Tibial nerve (tissue), 4 donors: Measurements from ENCODE around the gene PLXNB1.

ENCODE experiments used
- CTCF ChIP-seq, 5 experiments: fragments of 200-600 bp in 3 of 5; fragments of 450-650 bp in 2 of 5; sonication (generic) in 3 of 5; IDR thresholded peaks; one replicate each; pipeline ENCODE4 v1.5.1; 2016 to 2019; ENCODE audit warnings: antibody characterized with exemption in 5 of 5, mild to moderate bottlenecking in 3 of 5, moderate library complexity in 2 of 5
- EP300 ChIP-seq, 2 donors: sonication (generic); formaldehyde crosslinking; IDR thresholded peaks; one replicate each; pipeline ENCODE4 v1.6.1; 2017; ENCODE audit warnings: antibody characterized with exemption in 2 of 2, mild to moderate bottlenecking in 1 of 2
- POLR2A ChIP-seq, 2 donors: fragments of 450-650 bp; IDR thresholded peaks; one replicate each; pipeline ENCODE4 v1.6.1; 2017; ENCODE audit warnings: antibody characterized with exemption in 2 of 2, mild to moderate bottlenecking in 2 of 2, moderate library complexity in 2 of 2

GRCh38 chr3:48423241-48423882 is 6.5 kb downstream of the PLXNB1 start:
- no peak for TF ChIP-seq CTCF (IDR thresholded peaks at IDR 0.05)
- no peak for TF ChIP-seq POLR2A (IDR thresholded peaks at IDR 0.05)
- TF ChIP-seq EP300 (IDR thresholded peaks at IDR 0.05) = no peak
